Natural killer cell treated with Interleukin-12 subunit alpha and Interleukin-12 subunit beta and Interleukin-15 and Interleukin-18, amount 100 ng/mL, for 72 hours (primary cell): Measurements from ENCODE around the gene KCTD3. TPM values are rescaled to one million over a fixed set of nuclear protein-coding genes. Genes with fewer than 3 reads are reported as not detected.

ENCODE experiments used
- ATAC-seq, 2 donors: fragments of 150-1000 bp; cut with Tn5 transposase in 1 of 2; sonication (Bioruptor Pico), chemical (Tn5 transposase) in 1 of 2; 2 replicates each; pipeline ENCODE4 v1.10.0; 2021
- DNase-seq: peaks from one replicate; pipeline ENCODE4 v3.0.0; 2022; ENCODE audit warnings: low spot score
- H3K27ac Mint-ChIP-seq, 2 donors: 1 replicate in 1 of 2; 2 replicates in 1 of 2; pipeline ENCODE4 v1.8.0; 2022; ENCODE audit warnings: mixed read lengths in 2 of 2, mild to moderate bottlenecking in 1 of 2, moderate library complexity in 1 of 2
- H3K27me3 Mint-ChIP-seq, 2 donors: 1 replicate in 1 of 2; 2 replicates in 1 of 2; pipeline ENCODE4 v1.8.0; 2022; ENCODE audit warnings: mixed read lengths in 2 of 2
- H3K36me3 Mint-ChIP-seq: one replicate; pipeline ENCODE4 v1.8.0; 2022; ENCODE audit warnings: mixed read lengths
- H3K4me1 Mint-ChIP-seq, 2 donors: 1 replicate in 1 of 2; 2 replicates in 1 of 2; pipeline ENCODE4 v1.8.0; 2022; ENCODE audit warnings: low read depth in 2 of 2, mixed read lengths in 2 of 2, mild to moderate bottlenecking in 1 of 2
- H3K4me3 Mint-ChIP-seq: one replicate; pipeline ENCODE4 v1.8.0; 2022; ENCODE audit warnings: mixed read lengths
- H3K9me3 Mint-ChIP-seq: 2 replicates; pipeline ENCODE4 v1.8.0; 2022; ENCODE audit warnings: mixed read lengths
- total RNA-seq, 2 donors: library from RNA; stranded (reverse); gene quantifications; one replicate each; pipeline ENCODE4 v1.2.3, GENCODE V29; 2022

The KCTD3 gene
- total RNA-seq: 1 to 10 TPM; 5.6 to 6.1 TPM

GRCh38 chr1:215566556-215567490 lies at the start of gene KCTD3:
TSS of gene KCTD3 (plus strand) at chr1:215567304. CDS start at chr1:215567686, 382 bp downstream.
- peak within 1 kb of the TSS; percentile 92 for H3K4me3 Mint-ChIP-seq
- H3K36me3 Mint-ChIP-seq: no peaks in the 10 kb centered on the region
- H3K9me3 Mint-ChIP-seq: no peaks in the 10 kb centered on the region
- peaks cover 4 to 11% of the 10 kb centered on the region in 2 donors for H3K4me1 Mint-ChIP-seq
- H3K27me3 Mint-ChIP-seq: peaks cover 0 to 7% of the 10 kb centered on the region in 2 donors
- no peak for DNase-seq
- peak; percentile 82 to 88 for ATAC-seq
- H3K27ac Mint-ChIP-seq: peak within 1 kb of the TSS; percentile 57 to 80

DNA sequence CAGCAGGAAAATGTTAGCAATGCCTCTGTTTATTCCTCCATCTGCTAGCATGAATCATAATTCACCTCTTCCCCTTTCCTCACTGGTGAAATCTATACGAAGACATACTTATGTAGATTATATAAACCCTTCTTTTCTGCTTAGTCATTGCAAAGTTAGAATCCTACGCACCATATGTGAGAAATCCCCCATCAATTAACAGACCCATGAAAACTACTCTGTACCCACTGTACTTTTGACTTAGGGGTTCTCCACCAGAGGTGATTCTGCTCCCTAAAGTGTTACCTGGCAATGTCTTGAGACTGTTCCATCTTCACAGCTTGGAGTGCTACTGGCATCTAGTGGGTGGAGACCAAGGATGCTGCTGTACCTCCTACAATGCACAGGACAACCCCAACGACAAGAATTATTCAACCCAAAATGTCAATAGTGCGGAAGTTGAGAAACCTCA lies 49.6 kb upstream of the KCTD3 start:
- no peaks in the 10 kb centered on the region for H3K4me1 Mint-ChIP-seq
- no peak for ATAC-seq
- no peak for DNase-seq
- peaks cover 6% of the 10 kb centered on the region for H3K9me3 Mint-ChIP-seq
- H3K4me3 Mint-ChIP-seq: no peak overlapping the region
- no peaks in the 10 kb centered on the region for H3K36me3 Mint-ChIP-seq
- H3K27me3 Mint-ChIP-seq: no peaks in the 10 kb centered on the region
- no peak overlapping the region for H3K27ac Mint-ChIP-seq

GRCh38 chr1:215518594-215518993 lies 48.5 kb upstream of the KCTD3 start:
- Mint-ChIP-seq H3K4me1 (no peaks in the 10 kb centered on the region), H3K4me3 (no peak overlapping the region), H3K27me3 (no peaks in the 10 kb centered on the region), H3K36me3 (no peaks in the 10 kb centered on the region), H3K9me3 (peaks cover 6% of the 10 kb centered on the region), H3K27ac (no peak overlapping the region)
- ATAC-seq (no peak), DNase-seq (no peak)

- no peak overlapping the region for H3K4me3 Mint-ChIP-seq
These were observed 45.8 kb upstream of the KCTD3 start for GRCh38 chr1:215521279-215521678.

GRCh38 chr1:215523128-215523861 lies 43.8 kb upstream of the KCTD3 start:
- no peak overlapping the region for H3K4me3 Mint-ChIP-seq
- no peak for DNase-seq
- H3K27ac Mint-ChIP-seq: no peak overlapping the region
- H3K36me3 Mint-ChIP-seq: no peaks in the 10 kb centered on the region
- no peaks in the 10 kb centered on the region for H3K4me1 Mint-ChIP-seq
- no peaks in the 10 kb centered on the region for H3K27me3 Mint-ChIP-seq
- no peak for ATAC-seq
- H3K9me3 Mint-ChIP-seq: peaks cover 2% of the 10 kb centered on the region

More at GRCh38 chr1:215521279-215521678, 45.8 kb upstream of the KCTD3 start:
- no peaks in the 10 kb centered on the region for H3K4me1 Mint-ChIP-seq
- H3K36me3 Mint-ChIP-seq: no peaks in the 10 kb centered on the region
- H3K9me3 Mint-ChIP-seq: peaks cover 2% of the 10 kb centered on the region
- no peak overlapping the region for H3K27ac Mint-ChIP-seq
- no peak for ATAC-seq
- no peak for DNase-seq
- H3K27me3 Mint-ChIP-seq: no peaks in the 10 kb centered on the region

DNA sequence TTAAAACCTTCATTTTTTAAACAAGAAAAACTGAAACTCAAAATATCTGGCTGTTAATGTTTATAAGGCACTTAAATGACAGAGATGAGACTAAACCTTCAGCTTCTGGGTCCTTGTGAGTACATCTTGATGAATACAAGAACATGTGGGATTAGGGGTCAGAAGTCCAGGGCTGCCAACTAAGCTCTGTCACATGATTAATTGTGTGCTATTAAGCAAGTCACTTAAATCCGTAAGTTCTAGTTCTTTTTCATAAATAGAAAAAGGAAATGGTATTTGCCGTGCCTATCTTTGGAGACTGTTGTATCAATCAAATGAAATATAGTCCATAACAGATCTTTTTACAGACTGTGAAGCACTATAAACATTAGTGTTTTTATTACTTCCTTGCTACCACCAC lies 43.2 kb upstream of the KCTD3 start:
- no peaks in the 10 kb centered on the region for H3K36me3 Mint-ChIP-seq
- ATAC-seq: no peak
- H3K27ac Mint-ChIP-seq: no peak overlapping the region
- H3K9me3 Mint-ChIP-seq: peaks cover 2% of the 10 kb centered on the region
- no peaks in the 10 kb centered on the region for H3K4me1 Mint-ChIP-seq
- no peak overlapping the region for H3K4me3 Mint-ChIP-seq
- DNase-seq: no peak
- H3K27me3 Mint-ChIP-seq: peaks cover 0 to 2% of the 10 kb centered on the region in 2 donors

DNA sequence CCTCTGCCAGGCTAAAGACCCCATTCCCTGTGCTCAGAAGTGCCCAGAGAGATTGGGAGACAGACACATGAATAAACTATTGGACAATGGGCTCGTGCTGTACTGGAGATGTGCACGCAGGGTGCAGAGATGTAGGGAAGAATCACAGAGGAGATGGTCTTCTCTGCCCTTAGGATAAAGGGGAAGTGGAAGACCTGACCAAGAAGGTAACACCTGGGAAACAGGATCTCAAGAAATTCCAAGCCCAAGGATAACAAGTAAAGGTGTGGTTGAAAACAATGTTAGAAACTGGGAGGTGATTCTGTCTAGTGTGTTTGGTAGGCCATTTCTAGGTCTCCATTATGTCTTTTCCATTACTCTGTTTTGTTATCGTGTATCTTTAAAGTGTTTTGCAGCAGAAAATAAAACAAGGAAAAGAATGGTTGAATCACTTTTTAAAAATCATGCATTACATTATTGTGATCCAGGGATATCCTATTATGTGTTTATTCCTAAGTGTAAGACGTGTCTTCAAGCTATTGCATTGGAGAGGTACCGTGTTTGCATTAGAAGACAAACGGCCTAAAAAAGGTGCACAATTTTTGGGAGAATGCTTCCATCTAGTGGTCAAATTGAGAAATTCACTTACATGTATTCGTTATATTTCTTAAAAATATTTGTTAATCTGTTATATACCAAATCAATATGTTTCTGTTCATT lies 40.8 kb upstream of the KCTD3 start:
- no peak for DNase-seq
- Mint-ChIP-seq H3K9me3 (no peaks in the 10 kb centered on the region), H3K36me3 (no peaks in the 10 kb centered on the region), H3K4me1 (peaks cover 0 to 3% of the 10 kb centered on the region in 2 donors), H3K4me3 (no peak overlapping the region), H3K27ac (no peak overlapping the region), H3K27me3 (peaks cover 0 to 2% of the 10 kb centered on the region in 2 donors)
- ATAC-seq: no peak

DNA sequence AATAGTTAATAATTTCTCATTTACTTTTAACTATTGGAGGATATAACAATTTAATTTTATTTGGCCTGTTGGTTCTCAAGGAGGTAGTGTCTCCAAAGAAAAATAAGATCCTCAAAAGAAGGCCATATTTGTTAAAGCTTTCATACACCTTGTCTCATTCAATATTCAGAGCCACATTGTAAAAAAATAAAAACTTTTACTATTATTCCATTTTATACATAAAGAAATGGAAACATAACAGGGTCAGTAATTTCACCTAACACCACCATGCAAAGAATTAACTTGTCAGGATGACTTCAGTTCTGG lies 40.3 kb upstream of the KCTD3 start:
- no peak overlapping the region for H3K27ac Mint-ChIP-seq
- ATAC-seq (no peak), DNase-seq (no peak)
- H3K36me3 Mint-ChIP-seq: no peaks in the 10 kb centered on the region
- no peak overlapping the region for H3K4me3 Mint-ChIP-seq
- H3K9me3 Mint-ChIP-seq: no peaks in the 10 kb centered on the region
- peaks cover 0 to 2% of the 10 kb centered on the region in 2 donors for H3K27me3 Mint-ChIP-seq
- H3K4me1 Mint-ChIP-seq: peaks cover 0 to 3% of the 10 kb centered on the region in 2 donors

DNA sequence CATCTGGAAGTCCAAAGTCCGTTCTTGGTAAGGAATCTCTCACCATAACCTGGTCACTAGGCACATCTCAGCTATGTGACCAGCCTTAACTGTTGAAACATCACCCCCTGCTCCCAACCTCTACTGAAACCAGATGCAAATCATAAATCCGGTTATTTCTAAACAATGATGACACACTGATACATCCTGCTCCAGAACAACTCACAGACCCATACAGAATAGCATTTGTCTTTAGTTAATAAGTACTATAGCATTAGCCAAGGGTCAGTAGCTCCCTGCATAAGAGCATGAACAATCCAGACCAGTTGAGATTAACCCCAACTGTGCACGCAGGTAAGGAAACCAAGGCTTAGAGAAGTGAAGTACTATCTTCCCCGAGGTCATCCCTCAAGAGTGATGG lies 38.0 kb upstream of the KCTD3 start:
- Mint-ChIP-seq H3K4me1 (peaks cover 0 to 3% of the 10 kb centered on the region in 2 donors), H3K36me3 (no peaks in the 10 kb centered on the region), H3K4me3 (no peak overlapping the region), H3K27me3 (peaks cover 0 to 2% of the 10 kb centered on the region in 2 donors), H3K27ac (no peak overlapping the region), H3K9me3 (no peaks in the 10 kb centered on the region)
- ATAC-seq (peak in 1 of 2 donors; percentile 28), DNase-seq (no peak)

GRCh38 chr1:215529571-215529970 lies 37.5 kb upstream of the KCTD3 start:
- H3K4me1 Mint-ChIP-seq: peaks cover 0 to 3% of the 10 kb centered on the region in 2 donors

GRCh38 chr1:215530401-215530984 lies 36.6 kb upstream of the KCTD3 start:
- DNase-seq: no peak
- Mint-ChIP-seq H3K27me3 (peaks cover 0 to 2% of the 10 kb centered on the region in 2 donors), H3K4me3 (no peak overlapping the region), H3K27ac (no peak overlapping the region), H3K36me3 (peaks cover 4% of the 10 kb centered on the region), H3K9me3 (no peaks in the 10 kb centered on the region), H3K4me1 (peaks cover 0 to 3% of the 10 kb centered on the region in 2 donors)
- peak; percentile 53 to 64 for ATAC-seq

More at GRCh38 chr1:215529571-215529970, 37.5 kb upstream of the KCTD3 start:
- Mint-ChIP-seq H3K27ac (no peak overlapping the region), H3K4me3 (no peak overlapping the region), H3K9me3 (no peaks in the 10 kb centered on the region), H3K27me3 (peaks cover 0 to 2% of the 10 kb centered on the region in 2 donors), H3K36me3 (no peaks in the 10 kb centered on the region)
- no peak for ATAC-seq
- DNase-seq: no peak

DNA sequence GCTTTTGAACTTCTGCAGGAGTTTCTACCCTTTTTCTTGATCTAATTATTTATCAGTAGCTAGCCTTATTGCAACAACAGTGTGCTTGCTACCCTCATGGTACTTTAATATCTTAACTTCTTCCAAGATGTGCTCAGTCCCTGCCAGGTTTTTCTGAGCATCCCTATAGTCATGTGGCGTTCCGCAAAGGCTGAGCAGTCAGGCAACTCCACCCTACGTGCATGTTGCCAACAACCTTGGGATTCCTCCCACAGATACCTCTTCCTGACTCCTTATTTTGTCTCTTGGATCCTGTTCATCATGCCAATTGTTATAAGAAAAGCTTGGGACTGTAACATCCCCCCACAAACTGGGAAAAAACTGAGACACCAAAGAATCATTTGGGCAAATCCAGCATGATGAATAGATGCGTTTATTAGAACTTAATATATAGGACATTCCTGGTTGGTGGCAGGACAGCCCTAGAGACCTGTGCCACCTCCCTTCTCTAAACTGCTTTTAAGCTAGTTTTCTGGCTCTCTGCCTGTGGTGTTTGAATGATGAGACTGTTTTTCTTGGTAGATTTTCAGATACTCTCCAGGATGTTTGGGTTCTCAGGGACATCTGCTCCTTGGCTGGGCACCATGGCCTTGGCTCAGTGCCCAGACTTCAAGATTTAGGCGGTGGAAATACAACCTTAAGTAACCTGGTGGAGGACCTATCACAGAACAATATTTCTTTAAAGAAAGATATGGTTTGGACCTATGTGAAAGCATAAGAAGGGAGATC lies 27.1 kb upstream of the KCTD3 start:
- H3K4me1 Mint-ChIP-seq: peaks cover 0 to 10% of the 10 kb centered on the region in 2 donors
- peaks cover 3% of the 10 kb centered on the region for H3K9me3 Mint-ChIP-seq
- no peak overlapping the region for H3K4me3 Mint-ChIP-seq
- ATAC-seq: no peak
- H3K36me3 Mint-ChIP-seq: peaks cover 3% of the 10 kb centered on the region
- DNase-seq: no peak
- no peak overlapping the region for H3K27ac Mint-ChIP-seq
- no peaks in the 10 kb centered on the region for H3K27me3 Mint-ChIP-seq

- Mint-ChIP-seq H3K4me1 (peaks cover 0 to 10% of the 10 kb centered on the region in 2 donors), H3K4me3 (no peak overlapping the region), H3K27ac (peak overlapping the region; percentile 53 to 65), H3K27me3 (no peaks in the 10 kb centered on the region), H3K36me3 (no peaks in the 10 kb centered on the region), H3K9me3 (peaks cover 5% of the 10 kb centered on the region)
- DNase-seq: no peak
- no peak for ATAC-seq
These were observed 24.8 kb upstream of the KCTD3 start for GRCh38 chr1:215542301-215542700.
